Mammary epithelial cell (primary cell): ENCODE data around the gene DNAJB6.

ENCODE experiments used
- CTCF ChIP-seq, 2 donors: IDR thresholded peaks in 1 of 2; conservative IDR thresholded peaks in 1 of 2; 2 replicates each; pipeline ENCODE4 v1.5.1; 2011 to 2012; ENCODE audit warnings: inconsistent platforms in 2 of 2, low read length in 2 of 2, mild to moderate bottlenecking in 2 of 2, control low read depth in 1 of 2, low read depth in 1 of 2; ENCODE audit not compliant: insufficient read depth in 1 of 2; ENCODE audit errors: extremely low read depth in 1 of 2
- EZH2 ChIP-seq: IDR thresholded peaks from 2 replicates; pipeline ENCODE4 v1.6.1; 2012; ENCODE audit warnings: low read length, inconsistent platforms, borderline replicate concordance

- TF ChIP-seq CTCF (conservative IDR thresholded peaks at IDR 0.05 in 1 of 2, IDR thresholded peaks at IDR 0.05 in 1 of 2; ENCODE audit: extremely low read depth in 1 of 2, insufficient read depth in 1 of 2, low read depth in 1 of 2, low read length in 2 of 2) (no peak), EZH2 (no peak)
Measured at GRCh38 chr7:157335236-157335635, 1.6 kb upstream of the DNAJB6 start.
